HT-29 (cell line): Measurements from ENCODE around the gene ADAMTS2. TPM values are rescaled to one million over a fixed set of nuclear protein-coding genes. Genes with fewer than 3 reads are reported as not detected.

Source experiments
- DNase-seq: peaks from one replicate; pipeline ENCODE4 v3.0.0-alpha.2; 2015; ENCODE audit warnings: low spot score
- total RNA-seq: library from RNA; depleted of rRNA; stranded (reverse); fragments of >200 nt; shearing (Covaris generic); gene quantifications from 2 replicates; pipeline ENCODE4 v1.2.3, GENCODE V29; 2014

Gene ADAMTS2
- total RNA-seq, 1 experiment from 2014 or later = not detected

DNA sequence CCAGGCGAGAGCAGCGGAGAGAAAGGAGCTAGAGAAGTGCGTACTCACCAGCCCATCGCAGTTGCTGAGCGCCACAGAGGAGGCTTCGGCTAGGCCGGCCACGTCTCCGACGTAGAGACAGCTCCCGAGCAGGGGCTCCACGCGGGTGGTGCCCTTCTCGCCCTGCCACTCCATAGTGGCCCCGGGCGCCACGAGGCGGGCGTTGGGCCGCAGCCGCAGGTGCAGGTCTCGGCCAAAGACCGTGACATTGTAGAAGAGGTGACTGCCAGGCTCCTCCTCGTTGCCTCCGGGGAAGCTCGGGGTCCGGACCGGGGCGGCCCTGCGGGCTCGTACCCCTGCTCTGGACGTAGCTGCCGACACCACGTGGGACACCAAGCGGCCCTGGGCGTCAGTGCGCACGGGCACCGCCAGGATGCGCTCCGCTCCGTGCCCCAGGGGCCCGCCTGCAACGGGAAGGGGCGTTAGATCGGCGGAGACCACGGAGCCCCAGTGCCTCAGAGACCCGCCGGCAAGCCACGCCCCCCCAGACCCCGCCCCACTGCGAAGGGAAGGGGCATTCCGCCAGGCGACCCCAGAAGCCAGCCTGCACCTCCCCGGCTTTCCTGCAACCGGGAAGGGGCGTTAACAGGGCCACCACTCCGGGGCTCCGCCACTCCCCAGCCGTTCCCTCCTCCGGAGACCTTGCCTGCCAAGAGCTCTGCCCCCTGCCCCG is 1.4 kb downstream of the ADAMTS2 start:
- no peak for DNase-seq

DNA sequence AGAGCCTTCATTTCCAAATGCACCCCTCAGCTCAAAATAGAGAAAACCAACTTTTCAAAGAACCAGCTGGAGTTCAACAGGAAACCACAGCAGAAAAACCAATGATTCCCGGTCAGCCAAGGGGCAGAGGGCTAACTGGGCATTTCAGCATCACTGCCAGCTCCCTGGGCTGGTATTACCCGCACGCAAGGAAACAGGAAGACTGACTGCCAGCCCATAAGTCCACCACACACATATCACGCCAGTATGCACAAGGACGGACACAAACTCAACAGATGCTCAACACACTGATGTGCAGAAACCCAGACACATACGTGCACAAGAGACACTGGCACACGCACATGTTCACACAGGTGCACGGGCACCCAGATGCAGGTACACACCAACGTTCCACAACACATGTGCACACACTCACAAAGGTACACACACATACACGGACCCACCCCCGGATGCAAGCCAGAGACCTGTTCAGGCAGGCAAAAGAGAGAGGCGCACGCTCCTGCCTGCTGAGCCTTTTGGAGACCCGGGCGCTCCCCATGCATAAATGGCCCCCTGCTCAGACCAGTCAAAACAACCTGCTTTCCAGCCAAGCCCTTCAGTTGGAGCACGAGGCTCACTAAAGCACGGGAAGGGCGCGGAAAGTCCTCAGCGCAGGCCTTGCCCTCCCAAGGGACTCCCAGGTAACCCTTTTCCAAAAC is 2.1 kb downstream of the ADAMTS2 start:
- DNase-seq = no peak

- no peak for DNase-seq
These were observed 2.7 kb downstream of the ADAMTS2 start for GRCh38 chr5:179342577-179342976.

DNA sequence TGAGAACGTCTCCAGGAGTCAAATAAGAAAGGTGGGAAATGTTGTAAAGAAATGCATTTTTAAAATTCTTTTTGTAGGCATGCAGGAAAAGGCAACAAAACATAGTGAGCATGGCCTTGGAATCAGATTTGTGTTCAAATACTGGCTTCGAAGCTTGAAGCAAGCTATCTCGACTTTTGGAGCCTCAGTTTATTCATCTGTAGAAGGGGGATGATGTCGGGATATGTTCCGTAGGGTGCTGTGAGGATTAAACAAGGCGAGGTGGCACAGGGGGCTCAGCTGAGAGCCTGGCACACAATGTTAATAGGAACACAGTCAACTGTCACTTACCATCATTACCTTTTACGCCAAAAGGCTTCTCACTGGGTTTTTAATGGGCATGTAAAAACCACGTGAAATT is 4.8 kb downstream of the ADAMTS2 start:
- DNase-seq = no peak

DNA sequence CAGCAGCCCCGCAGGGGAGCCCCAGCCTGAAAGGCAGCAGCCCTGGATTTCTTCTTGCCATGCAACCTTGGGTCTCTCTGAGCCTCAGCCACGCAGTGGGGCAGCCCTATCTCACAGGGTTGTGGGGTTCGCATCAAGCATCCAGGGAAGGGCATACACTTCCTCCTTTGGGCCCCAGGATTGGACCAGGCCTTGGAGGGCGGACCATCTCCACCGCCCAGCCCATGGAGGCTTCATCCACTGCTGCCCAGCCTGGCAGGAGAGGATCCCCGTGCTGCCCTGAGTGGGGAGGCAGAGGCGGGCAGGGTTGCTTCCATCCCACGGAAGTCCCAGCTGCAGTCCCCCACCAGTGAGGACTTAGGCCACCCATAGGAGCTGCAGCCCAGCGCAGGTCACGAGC is 5.3 kb downstream of the ADAMTS2 start:
- no peak for DNase-seq

DNA sequence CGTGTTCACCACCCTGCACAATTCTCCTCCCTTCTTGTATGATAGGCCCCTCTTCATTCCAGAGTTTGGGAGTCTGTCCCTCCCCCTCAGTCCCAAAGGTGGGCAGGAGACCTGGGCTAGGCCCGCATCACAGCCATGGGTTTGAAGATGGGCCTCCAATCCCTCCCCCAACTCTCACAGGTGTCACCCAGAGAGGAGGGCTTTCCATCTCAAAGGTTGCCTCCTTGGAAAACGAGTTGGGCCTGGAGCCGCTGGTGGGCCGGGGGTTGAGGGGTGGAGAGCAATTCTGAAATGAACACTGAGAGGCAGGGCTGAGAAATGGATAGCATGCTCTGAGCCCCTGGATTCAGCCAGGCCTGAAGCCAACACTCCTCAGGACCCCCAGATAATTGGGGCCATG is 6.2 kb downstream of the ADAMTS2 start:
- DNase-seq = no peak

DNA sequence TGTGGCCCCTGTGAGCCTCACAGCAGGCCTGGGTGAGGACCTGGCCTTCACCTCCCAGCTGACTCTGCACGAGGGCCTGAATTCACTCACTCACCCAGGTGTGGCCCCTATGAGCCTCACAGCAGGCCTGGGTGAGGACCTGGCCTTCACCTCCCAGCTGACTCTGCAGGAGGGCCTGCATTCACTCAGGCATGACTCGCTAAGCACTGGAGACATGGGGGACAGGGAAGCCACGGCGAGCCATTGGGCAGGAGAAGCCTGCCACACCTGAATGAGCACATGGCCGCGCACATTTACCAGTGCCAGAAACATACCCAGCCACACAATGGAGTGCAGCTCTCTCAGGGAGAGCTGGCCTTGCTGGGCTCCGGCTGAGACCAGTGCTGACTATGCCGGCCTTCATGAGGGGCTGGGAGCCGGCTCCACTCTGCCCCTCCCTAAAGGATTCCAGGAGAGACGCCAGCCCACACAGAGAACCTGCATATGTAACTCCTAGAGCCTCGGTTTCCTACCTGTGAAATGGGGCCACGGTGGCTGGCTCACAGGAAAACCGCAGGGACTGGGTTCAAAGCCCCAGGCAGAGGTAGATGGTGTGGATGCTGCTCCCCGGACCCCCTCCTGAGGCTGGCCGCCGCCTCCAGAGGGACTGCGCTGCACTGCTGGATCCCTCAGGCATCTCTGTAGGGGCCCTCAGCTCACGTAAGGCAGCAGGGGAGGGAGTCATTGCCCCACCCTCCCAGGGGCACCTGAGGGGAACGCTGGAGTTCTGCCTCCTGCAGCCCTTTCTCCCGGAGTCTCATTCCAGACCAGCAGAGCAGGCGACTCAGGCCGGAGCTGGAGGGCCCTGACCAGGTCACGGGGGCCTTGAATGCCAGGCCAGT is 7.2 kb downstream of the ADAMTS2 start:
- DNase-seq = no peak

DNA sequence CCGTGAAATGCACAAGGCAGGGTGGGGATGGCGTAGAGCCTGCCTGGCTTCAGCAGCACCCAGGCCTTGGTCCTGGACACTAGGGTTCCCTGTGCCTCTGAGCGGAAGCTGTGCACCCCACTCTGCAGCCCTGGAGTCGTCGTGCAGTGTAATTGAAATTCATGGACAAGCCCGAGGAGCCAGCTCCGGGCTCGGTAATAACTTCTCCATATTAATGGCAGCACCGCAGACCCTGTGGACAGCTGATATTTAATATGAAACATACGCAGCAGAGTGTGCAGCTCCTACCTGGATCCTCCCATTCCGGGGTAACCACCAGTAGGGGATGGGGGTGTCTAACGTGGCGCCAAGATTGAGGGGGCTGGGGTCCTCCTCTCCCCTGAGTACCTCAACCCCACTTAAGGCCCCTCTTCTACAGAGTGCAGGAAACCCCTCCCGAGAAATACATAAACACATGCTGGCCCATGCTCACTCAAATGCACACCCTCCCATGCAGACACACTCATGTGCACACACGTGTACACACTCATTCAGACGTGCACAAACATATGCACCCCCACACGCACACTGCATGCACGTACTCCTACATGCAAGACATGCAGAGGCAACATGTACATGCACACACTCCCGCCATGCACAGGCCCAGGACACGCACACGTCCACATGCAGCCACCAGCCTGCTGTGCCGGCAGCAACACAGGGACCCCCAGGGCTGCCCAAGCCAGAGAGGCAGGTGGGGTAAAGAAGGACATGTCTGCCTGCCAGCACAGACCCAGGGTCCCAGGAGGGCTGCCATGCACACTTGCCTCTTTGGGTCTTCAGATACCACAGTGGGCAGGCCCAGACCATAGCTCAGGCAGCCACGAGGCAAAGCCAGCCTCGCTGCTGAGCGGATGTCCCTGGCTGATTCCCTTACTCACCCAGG is 8.1 kb downstream of the ADAMTS2 start:
- DNase-seq = no peak

DNA sequence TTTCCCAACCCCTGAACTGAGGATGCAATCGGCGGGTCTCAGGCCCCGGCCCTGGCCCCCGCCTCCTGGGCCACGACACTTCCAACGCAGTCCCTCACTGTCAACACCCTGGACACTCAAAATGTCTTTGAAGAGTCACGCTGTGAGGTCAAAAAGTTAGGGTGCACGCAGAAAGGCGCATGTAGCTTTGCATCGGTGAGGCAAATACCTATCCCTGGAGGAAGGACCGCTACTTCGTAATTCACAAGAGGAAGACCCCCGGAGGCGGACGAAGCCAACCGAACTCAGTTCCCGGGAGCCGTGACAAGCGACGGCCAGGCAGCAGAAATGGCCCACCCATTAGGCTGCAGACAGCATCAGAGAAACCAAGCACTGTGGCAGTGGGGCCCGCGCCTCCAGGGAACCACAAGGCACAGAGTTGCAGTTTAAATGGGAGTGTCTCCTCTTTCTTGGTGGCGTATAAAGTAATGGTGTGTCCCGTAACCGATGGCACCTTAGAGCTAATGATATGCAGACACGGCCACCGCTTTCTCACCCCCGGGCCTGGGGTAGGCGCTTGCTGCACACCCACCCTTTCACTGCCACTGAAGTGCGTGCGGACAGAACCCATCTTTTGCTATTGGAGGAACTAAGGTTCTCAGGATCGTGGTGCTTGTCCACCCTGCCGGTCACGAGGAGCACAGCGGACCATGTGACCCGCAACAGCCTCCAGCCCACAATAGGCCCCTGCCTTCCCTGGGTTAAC is 9.0 kb downstream of the ADAMTS2 start:
- no peak for DNase-seq

DNA sequence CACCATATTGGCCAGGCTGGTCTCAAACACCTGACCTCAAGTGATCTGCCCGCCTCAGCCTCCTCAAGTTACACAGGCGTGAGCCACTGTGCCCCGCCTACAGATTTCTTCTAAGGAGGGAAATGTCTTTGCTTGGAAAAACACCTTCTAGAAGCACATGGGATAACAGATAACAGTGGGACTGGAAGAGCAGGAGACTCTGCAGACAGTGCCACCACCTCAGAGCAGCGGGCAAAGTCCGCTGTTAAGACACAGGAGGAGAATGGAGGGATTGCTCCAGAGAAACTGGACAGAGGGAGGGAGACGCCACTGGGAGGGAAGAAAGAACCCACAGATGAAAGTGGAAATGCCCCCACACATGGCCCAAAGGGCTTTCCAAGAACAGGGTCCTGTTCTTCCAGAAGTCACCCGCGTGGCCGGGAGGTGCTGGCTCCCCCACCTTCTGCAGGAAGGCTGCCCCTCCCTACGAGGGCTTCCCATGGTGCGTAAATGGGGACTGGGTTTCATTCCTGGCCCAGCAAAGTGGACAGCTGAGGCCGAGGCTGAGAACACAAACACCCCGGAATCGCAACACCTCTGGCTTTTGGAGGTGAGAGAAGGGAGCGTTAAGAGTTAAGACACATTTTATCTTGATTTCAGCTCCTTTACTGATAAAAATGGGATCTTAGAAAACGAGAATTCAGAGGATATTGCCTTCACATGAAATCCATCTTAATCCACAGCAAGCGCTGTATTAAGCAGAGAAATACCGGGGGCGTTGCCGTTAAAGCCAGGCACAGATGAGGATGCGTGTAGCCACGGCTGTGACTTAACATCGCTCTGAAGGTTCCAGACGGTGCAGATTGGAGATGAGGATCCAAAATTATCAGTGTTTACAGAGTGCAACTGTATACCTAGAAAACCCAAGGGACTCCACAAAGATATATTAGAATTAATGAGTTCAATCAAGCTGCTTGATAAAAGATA is 11.2 kb downstream of the ADAMTS2 start:
- no peak for DNase-seq

DNA sequence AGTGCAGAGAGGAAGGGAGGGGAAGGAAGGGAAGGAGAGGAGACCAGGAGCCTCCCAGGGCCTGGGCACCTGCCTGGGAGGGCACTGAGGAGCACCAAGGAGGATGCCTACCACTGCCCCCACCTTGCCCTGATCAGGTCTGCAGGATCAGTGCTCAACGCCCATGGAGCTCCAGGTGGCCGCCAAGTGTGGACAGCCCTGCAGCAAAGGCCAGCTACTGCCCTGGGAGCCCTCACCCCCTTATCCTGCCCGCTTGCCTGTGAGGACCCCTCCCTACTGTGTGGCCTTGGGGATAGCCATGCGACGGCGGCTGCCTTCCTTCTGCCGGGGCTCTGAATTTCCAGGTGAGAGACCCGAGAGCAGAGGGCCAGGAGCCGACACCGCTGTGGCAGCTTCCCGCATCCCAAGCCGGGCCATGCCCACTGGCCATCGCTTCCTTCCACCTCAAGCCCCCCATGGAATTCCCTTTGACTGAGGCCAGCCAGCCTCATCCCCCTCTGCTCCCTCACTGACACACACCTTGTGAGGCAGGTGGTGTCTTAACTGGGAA is 12.4 kb downstream of the ADAMTS2 start:
- DNase-seq = no peak

DNA sequence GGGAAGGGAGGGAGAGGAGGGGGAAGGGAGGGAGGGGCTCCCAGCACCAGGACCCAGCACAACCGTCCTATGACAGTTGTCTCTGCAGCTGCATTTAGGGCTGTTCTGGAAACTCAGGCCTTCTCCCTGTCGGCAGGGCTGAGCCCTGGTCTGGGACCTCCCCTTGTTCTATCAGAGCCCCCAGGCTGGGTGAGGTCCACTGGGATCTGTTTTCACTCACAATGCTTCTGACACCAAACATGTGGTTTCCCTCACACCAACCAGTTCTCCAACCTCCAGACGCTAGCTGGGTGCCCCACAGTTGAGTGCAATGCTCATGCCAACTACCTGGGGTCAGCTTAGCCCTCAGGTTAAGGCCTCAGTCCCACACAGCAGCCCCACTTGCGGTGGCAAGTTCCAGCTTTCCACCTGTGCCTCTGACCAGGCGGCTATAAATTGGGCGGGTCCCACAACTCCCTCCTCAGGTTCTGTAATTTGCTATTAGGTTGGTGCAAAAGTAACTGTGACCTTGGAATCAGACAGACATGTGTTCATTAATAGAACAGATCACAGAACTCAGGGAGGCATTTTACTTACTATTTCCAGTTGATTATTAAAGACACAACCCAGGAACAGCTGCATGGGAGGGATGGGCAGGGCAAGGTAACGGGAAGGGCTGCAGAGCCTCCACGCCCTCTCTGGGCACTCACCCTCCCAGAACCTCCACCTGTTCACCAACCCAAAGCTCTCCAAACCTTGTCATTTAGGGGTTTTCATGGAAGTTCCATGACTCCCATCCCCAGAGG is 13.5 kb downstream of the ADAMTS2 start:
- DNase-seq = no peak

DNA sequence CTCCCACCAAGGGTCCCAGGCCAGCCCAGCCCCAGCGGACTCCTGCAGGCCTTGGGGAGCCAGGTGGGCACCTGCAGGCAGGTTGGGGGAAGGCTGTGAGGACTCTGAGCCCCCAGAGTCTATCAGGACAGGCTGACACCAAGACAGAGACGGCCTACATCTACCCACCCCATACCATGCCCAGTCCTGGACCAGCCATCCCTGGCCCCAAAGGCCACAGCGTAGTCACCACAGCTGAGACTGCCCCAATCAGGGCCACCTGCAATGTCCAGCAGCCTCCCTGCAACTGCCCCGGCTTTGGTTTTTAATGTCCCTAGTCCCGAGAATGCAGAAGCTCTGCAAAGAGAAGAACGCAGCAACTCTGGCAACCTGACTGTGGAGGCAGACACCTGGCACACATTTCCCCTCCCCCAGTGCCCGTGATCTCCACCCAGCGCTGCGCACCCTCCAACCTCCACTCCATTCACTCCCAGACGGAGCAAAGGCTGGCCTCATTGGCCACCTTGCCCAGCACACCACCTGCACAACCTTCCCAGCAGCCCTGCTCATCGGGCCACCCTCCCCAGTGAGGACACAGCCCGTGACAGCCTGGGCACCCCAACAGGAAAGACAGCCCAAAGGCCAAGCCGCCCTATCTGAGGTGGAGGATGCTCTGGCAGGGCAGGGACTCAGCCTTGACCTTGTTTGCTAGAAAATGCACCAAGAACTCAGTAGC is 14.9 kb downstream of the ADAMTS2 start:
- no peak for DNase-seq

GRCh38 chr5:179328291-179328690 is 17.0 kb downstream of the ADAMTS2 start:
- DNase-seq = no peak

- DNase-seq = no peak
These were observed 18.1 kb downstream of the ADAMTS2 start for GRCh38 chr5:179327021-179327735.

DNA sequence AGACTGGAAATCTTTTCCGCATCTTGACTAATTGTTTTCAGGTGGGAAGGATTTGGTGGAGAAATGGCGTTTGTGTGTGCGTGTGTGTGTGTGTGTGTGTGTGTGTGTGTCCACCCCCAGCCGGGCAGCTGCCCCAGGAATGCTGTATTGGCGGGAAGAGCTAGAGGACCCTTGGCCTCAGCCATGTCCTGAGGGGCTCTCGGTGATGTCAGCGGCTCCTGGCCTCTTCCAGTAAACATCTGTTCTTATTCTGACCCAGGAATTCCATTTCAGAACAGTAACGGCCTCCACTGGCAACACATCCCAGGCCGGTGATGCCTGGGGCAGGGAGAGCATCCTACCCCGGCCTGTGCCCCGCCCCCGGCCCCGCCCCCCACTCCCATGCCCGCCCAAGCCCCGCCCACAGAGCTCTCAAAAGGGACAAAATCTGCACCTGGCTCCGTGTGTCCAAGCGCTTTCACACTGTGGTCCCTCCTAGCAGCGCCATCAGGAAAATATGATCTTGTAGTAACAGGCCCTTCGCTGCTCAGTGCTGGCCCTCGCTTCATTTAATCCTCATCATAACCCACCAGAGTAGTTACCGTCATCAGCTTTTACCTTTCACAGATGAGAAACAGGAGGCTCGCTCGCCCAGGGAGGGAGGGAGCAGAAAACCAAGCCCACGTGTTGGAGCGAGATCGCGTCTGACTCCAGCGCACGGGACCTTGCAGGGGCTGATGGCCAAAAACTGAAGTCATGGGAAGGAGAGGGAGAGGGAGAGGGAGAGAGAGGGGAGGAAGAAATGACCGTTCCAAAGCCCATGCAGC is 18.9 kb downstream of the ADAMTS2 start:
- no peak for DNase-seq
